ENCODE data around the gene LHX8.
"Not testable (repeated sequence)": the region's sequence is repeated elsewhere in the genome, so short reads cannot be mapped to it uniquely, and the experiment has no call there.

LHX8 gene

GRCh38 chr1:75174031-75174760 is 40.0 kb downstream of the LHX8 start:
- no peak for TF ChIP-seq CTCF (IDR thresholded peaks at IDR 0.05; ENCODE audit: borderline replicate concordance, insufficient read depth, low read depth, low read length)
- H3K4me3 ChIP-seq (ENCODE audit: low read depth, low read length), result no peak overlapping the region

DNA sequence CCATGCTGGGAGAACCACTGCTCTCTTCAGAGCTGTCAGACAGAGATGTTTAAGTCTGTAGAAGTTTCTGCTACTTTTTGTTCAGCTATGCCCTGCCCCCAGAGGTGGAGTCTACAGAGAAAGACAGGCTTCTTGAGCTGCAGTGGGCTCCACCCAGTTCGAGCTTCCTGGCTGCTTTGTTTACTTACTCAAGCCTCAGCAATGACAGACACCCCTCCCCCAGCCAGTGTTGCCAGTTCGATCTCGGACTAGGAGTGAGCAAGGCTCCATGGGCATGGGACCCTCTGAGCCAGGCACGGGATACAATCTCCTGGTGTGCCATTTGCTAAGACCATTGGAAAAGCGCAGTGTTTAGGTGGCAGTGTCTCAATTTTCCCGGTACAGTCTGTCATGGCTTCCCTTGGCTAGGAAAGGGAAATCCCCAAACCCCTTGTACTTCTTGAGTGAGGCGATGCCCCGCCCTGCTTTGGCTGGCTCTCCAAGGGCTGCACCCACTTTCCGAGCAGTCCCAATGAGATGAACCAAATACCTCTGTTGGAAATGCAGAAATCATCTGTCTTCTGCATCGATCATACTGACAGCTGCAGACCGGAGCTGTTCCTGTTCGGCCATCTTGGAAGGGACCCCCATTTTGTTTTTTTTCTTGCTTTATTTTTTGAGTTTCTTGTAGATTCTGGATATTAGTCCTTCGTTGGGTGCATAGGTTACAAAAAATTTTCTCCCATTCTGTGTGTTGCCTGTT is 47.2 kb downstream of the LHX8 start:
- not testable (repeated sequence) for H3K4me3 ChIP-seq (ENCODE audit: low read depth, low read length)

DNA sequence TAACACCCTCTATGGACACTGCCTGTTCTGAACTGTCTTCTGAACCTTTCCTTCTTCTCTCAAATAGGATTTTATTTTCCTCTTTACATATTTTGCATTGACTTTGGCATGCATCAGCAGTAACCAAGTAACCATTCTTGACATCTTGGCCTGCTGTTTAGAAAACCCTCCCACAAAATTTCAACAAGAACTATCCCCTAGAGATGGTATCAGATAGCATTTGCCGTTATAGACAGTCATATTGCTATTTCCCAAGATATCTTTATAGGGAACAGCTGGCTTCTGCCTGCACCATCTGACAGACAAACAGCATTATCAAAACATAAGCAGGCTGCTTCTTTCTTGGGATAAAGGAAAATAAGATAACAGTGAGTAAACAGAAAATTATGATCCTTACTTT is 54.7 kb downstream of the LHX8 start:
- no peak overlapping the region for H3K4me3 ChIP-seq (ENCODE audit: low read depth, low read length)
- no peak for TF ChIP-seq CTCF (IDR thresholded peaks at IDR 0.05; ENCODE audit: borderline replicate concordance, insufficient read depth, low read depth, low read length)

GRCh38 chr1:75198163-75198562 is 64.0 kb downstream of the LHX8 start:
- TF ChIP-seq CTCF (IDR thresholded peaks at IDR 0.05; ENCODE audit: borderline replicate concordance, insufficient read depth, low read depth, low read length), result no peak
- no peak overlapping the region for H3K4me3 ChIP-seq (ENCODE audit: low read depth, low read length)

- H3K4me3 ChIP-seq (ENCODE audit: low read depth, low read length), result no peak overlapping the region
- TF ChIP-seq CTCF (IDR thresholded peaks at IDR 0.05; ENCODE audit: borderline replicate concordance, insufficient read depth, low read depth, low read length), result no peak
These were observed 64.6 kb downstream of the LHX8 start for GRCh38 chr1:75198761-75199160.

DNA sequence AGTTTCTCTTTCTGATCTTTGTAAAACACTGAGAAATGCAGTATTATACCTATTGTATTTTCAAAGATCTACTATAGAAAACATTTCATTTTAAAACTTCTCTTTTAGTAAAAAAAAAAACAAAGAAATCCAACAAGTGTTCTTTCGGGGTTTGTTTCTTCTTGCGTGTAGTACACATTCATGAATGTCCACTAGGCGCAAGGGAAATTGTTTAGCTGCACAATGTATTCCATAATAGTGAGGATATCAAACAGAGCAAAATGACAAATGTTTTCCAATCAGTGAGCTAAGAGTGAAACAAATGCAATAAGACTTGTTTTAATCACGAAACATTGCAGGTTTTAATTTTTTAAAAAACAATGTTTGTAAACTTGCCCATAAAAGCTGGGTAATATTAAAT is 68.6 kb downstream of the LHX8 start:
- H3K4me3 ChIP-seq (ENCODE audit: low read depth, low read length), result no peak overlapping the region
- no peak for TF ChIP-seq CTCF (IDR thresholded peaks at IDR 0.05; ENCODE audit: borderline replicate concordance, insufficient read depth, low read depth, low read length)

DNA sequence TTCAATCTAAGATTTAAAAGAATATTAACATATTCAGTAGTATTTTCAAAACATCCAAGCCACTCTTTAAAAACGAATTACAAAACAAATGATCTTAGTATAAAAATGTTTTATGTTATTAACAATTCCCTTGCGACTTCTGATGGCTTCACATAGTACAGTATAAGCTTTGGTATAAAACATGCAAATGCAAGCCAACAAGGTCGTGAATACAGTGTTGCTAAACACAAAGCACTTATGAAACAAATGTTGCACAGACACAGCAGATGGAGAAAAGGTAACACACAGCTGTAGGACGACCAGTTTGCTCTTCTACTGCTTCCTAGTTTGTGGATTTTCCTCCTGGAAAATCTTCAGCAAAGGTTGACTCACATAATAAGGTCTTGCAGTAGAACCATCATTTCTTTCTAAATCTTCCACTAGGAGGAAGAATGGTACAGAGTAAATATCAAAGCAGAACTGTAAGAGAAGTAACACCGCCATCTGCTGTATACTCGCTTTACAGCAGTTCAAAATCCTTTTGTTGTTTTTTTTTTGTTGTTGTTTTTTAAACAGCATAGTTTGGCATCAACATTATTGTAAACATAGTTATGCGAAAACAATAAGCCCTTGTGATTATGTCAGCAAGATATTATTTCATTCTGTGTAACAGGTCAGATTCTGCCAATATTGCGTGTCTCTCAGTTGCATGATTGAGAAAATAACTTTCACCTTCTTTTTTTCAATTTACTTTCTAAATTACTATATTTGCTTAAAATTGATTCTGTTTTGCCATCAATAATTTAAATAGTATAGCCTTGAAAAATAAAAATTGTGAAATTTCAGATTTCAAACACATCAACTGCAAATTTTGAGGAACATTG is 69.5 kb downstream of the LHX8 start:
- H3K4me3 ChIP-seq (ENCODE audit: low read depth, low read length), result no peak overlapping the region

More for the DNA sequence above, 69.5 kb downstream of the LHX8 start:
- TF ChIP-seq CTCF (IDR thresholded peaks at IDR 0.05; ENCODE audit: borderline replicate concordance, insufficient read depth, low read depth, low read length), result peak; percentile 55; the same call in 1 of the 2 replicates

Data from GM12875 (cell line).